GM10266 (cell line): ENCODE data around the gene VPS13D.

Experiments
- DNase-seq: peaks from one replicate; pipeline ENCODE4 v3.0.0; 2012; ENCODE audit errors: extremely low spot score
- CTCF ChIP-seq: IDR thresholded peaks from 2 replicates; pipeline ENCODE4 v1.5.1; 2012; ENCODE audit warnings: mild to moderate bottlenecking, low read depth; ENCODE audit not compliant: control insufficient read depth, insufficient read depth; ENCODE audit errors: missing control alignments

Gene VPS13D

GRCh38 chr1:12507631-12508030 is 277.8 kb downstream of the VPS13D start:
- TF ChIP-seq CTCF = no peak
- no peak for DNase-seq

DNA sequence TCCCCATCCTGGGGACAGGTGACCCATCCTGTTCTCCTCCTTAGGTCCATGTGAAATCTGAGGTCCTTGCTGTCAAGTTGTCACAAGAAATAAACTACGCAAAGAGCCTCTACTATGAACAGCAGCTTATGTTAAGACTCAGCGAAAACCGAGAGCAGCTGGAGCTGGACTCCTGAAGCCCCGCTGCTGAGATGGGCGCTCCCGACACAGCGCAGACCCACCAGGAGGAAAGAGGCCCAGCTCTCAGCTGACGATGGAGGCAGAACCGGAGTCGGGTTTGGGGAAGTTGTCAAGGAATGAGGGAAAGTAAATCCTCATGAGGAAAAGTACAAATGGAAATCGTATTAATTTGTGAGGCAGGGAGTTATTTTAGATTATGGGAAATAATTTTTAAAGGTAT is 279.0 kb downstream of the VPS13D start:
- DNase-seq = no peak
- no peak for TF ChIP-seq CTCF

DNA sequence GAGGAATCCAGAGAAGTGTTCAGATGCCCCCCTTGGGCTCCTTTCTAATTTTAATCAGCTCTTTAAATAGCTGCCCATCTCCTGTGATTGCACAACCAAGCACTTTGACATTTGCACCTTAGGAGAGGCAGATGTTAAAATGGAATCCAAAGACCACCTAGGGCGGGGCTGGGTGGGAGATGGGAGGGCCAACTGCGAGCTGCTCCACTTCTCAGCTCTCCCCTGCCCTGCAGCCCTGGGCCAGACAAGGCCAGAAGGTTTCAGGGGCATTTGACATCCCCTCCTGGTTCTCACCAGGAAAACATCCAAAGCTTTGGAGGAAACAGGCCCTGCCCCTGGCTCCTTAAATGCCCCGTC is 281.3 kb downstream of the VPS13D start:
- no peak for TF ChIP-seq CTCF
- DNase-seq = no peak

DNA sequence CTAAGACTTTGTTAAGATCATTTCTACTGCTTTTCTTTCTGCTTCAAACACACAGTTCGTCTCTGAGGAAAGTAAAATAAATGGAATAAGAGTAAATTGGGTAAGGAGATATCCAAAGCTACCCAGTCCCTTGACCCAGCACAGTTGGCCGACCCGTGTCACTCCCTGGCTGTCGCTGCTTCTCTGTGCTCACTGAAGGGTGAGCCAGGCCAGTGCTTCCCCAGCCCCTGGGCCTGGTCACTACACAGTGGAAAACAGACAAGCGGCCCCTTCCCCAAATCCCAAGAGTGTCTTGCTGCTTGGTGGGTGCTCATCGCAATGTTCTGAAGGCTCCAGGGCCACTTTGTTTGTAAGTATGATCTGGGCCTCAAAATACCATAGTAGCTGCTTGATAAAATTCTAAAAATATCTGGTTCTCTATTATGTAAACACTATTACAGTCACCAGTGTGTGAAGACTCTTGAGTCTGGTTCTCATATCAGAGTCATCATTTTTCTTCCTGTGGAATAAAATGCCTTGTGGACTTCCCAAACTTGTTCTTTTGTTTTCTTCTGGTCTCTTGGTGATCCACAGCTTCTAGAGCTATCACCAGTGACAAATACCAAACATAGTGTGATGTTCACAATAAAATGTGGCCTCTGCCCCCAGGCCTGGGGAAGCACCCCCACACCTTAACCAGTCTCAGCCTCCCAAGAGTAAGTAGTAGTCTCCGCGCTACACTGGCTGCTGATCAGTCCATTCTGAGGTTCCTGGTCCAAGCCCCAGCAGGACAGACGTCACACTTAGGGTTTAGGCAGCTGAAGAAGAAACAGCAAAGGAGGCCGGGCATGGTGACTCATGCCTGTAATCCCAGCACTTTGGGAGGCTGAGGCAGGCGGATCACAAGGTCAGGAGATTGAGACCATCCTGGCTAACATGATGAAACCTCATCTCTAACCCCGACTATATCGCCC is 282.0 kb downstream of the VPS13D start:
- TF ChIP-seq CTCF = no peak
- no peak for DNase-seq

DNA sequence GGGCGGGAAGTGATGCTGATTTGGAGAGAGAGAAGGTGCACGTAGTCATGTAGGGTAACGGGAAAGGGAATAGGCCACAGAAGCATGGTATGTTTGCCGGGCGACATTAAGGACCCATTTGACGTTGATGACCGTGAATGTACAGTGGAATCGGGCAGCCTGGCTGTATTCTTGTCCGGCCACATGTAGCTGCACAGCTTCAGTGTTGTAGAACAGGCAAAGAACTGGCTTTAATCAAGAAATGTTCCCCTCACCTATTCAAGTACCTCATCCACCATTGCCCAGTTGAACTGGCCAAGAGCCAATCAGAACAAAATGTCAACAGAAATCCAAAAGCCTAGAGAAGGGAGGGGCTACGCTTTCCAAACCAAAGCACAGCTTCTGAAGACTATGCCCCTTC is 283.4 kb downstream of the VPS13D start:
- no peak for DNase-seq
- TF ChIP-seq CTCF = no peak

DNA sequence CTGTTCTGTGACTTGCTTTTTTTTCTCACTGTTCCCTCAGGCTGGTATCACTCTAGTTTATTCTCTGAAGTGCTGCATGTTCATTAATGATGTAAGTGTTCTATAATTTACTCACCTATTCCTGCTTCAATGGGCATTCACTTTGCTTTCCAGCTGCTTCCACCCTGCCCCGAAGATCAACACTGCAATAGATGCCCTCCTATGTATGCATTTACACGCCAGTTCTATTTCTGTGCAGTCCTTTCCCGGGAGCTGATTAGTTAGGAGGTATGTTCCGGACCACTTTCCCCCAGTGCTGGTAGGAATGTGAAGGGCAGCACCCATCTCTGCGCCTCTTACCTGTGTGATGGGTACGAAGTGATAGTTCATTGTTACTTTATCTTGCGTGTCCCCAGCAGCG is 284.8 kb downstream of the VPS13D start:
- TF ChIP-seq CTCF = no peak
- DNase-seq = no peak

GRCh38 chr1:12515234-12515633 is 285.4 kb downstream of the VPS13D start:
- no peak for TF ChIP-seq CTCF
- DNase-seq = no peak
